Stimulated activated CD8-positive, alpha-beta memory T cell treated with anti-CD3 and anti-CD28 coated beads, Interleukin-7, amount 100 ng/mL, for 4 hours (primary cell): Measurements from ENCODE around the gene OVCA2.

Experiments used
- DNase-seq, 2 donors: peaks; one replicate each; pipeline ENCODE4 v3.0.0-alpha.2; 2020; ENCODE audit warnings: low read depth in 2 of 2

Gene OVCA2

DNA sequence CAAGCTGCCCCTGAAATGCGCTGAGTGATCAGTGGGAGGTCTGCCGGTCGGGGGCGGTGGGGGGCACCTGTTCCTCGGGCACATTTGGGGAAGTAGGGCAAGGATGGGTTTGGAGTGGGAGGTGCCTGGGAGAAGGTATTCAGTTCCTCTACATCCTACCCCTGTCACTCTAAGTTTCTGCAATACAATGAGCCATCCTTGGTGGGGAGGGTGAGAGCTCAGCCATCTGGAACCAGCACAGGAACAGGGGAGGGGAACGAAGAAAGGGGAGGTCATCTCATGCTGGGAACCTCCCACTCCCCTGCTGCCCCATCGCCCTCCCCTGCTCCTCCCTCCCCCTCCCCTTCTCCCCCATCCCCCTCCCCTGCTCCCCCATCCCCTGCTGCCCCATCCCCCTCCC lies 7.7 kb upstream of the OVCA2 start:
- DNase-seq: no peak

DNA sequence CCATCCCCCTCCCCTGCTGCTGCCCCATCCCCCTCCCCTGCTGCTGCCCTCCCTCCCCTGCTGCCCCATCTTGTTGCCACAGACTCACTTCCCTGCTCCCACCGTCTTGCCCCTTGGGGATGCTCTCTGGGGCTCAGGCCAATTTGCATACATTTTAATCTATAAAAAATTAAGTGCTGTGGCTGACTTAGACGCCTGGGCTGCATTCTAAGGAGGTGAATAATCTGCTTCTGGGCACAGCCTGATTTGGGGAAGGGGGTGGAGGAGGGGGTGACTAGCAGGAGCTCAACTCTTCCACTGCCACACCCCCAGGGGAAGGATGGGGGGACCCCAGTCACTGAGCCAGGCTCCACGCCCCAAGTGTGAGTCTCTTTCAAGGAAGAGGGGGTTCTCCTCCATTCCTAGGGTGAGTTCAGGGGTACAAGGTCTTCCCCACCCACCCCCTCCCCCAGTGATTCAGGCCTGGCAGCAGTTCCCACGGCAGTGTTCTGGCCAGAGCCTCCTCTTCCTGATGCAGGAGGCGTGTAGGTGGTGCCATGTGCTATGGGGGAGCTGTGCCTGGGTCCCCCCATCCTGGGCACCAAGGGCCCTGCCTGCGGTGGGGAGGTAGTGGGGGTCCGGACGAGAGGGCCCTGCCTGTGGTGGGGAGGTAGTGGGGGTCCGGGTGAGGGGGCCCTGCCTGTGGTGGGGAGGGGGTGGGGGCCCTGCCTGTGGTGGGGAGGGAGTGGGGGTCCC lies 6.8 kb upstream of the OVCA2 start:
- no peak for DNase-seq

GRCh38 chr17:2035541-2036488 lies 6.0 kb upstream of the OVCA2 start:
- no peak for DNase-seq

DNA sequence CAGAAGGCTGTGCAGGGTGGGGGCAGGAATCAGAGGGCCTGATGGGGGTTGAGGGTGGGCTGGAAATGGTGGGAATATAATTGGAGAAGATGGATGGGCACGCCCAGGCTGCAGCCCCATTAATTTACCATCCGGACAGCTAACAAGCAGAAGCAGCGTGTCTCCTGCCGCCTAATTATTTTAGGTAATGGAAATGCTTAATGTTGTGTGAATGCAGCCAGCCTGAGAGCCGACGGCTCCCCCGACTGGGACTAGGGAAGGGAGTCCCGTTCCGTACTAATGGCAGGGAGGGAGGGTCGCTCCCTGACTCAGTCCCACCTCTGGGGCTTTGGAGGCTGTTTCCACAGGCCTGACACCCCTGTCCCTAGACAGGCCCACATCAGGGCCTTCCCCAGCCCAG lies 4.7 kb upstream of the OVCA2 start:
- no peak for DNase-seq

DNA sequence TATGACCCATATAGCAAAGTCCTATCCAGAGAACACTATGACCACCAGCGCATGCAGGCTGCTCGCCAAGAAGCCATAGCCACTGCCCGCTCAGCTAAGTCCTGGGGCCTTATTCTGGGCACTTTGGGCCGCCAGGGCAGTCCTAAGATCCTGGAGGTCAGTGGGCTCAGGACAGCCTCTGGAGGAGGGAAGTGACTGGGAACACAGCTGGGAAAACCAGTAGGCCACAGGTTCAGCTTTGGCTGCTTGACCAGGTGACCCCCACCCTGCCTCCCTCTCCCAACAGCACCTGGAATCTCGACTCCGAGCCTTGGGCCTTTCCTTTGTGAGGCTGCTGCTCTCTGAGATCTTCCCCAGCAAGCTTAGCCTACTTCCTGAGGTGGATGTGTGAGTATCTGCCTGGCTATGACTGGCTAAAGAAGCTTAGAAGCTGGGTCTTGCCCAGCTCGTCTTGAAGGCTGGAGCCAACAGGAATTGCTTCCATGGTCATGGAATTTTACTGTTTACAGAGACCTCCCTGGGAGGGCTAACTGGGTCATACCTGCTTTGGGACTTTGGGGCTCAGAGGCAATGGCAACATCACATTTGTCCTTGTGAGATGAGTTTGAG lies 1.5 kb upstream of the OVCA2 start:
- DNase-seq: no peak

- DNase-seq: no peak
Observed at GRCh38 chr17:2040942-2041560, 771 bp upstream of the OVCA2 start.

GRCh38 chr17:2042390-2042847 lies 597 bp downstream of the OVCA2 start:
- no peak for DNase-seq

- DNase-seq: no peak
Observed at GRCh38 chr17:2042933-2043332, 1.1 kb downstream of the OVCA2 start.

DNA sequence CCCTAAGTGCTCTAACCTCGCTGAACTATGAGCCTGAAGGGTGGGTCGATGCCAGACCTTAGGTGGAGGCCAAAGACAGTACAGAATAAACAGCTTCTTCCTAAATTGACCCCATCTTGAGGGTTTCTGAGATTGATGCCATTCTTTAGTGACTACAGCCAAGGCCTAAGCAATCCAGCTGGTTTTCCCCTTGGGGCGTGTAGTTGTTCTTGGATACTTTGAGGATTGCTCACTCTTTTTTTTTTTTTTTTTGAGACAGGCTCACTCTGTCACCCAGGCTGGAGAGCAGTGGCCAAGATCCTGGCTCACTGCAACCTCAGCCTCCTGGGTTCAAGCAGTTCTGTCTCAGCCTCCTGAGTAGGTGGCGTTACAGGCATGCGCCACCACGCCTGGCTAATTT lies 2.0 kb downstream of the OVCA2 start:
- DNase-seq: no peak

DNA sequence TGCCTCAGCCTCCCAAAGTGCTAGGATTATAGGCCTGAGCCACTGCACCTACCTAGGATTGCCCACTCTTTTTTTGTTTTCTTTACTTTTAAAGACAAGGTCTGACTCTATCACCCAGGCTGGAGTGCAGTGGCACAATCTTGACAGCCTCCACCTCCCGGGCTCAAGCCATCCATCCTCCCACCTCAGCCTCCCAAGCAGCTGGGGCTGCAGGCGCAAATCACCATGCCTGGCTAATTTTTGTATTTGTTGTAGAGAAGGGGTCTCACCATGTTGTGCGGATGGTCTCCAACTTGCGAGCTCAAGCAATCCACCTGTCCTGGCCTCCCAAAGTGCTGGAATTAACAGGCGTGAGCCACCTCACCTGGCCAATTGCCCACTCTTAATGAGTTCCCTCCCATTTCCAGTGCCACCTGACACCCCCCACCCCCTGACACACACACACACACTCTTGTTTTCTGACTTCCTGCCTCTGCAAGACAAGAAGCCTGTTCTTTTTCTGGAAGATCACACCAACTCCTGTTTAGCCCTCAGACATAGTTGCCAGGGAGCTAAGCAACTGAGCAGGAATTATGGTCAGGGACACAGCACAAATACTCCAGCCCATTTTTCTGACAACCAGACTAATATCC lies 2.6 kb downstream of the OVCA2 start:
- no peak for DNase-seq

DNA sequence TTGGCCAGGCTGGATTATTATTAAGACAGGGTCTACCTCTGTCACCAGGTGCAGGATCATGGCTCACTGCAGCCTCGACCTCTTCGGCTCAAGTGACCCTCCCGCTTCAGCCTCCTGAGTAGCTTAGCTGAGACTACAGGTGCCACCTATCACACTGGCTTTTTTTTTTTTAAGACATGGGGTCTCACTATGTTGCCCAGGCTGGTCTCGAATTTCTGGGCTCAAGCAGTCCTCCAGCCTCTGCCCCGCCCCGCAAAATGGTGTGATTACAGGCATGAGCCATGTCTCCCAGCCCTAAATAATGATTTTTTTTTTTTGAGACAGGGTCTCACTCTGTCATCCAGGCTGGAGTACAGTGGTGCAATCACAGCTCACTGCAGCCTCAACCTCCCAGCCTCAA lies 5.8 kb downstream of the OVCA2 start:
- no peak for DNase-seq

GRCh38 chr17:2048805-2049204 lies 7.0 kb downstream of the OVCA2 start:
- no peak for DNase-seq

DNA sequence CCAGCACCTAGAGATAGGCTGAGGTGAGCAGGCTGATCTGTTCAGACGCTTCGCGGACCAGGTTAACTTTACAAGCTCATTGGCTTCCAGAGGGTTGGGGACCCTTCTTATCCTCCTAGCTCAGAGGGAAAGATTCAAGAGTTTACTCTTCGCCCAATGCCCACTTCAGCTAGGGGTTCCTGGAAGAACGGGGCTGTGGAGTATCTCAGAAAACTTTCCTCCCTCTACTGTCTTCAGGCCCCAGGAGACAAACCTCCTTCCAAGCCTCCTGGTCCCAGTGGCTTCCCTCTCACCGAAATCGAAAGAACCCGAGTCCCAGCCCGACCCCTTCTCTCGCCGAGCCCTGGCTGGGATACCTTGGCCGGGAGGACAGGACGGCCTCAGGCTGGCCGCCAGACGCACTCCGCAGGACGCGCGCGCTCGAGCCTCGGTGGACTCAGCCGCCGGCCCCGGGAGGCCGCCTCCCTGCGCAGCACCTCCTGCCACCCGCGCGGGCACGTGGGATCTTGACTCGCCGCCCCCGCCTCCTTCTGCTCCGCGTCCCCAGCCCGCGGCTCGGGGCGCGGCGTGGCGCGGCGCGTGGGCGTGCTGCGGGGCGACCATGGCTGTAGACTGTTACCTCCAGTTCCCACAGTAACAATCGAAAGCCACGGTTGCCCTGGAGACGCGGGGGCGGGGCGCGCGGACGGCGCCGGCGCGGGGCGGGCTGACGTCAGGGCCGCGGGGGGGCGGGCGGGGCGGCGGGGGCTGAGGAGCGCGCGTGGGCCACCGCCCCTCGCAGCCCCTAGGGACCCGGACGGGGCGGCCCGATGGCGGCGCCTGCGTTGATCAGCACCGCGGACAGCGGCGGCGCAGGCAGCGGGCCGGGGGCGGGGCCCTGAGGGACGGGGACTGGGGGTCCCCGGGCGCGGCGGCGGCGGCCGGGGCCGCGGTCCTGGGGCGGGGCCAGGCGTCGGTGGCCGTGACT lies 7.8 kb downstream of the OVCA2 start:
- peak; percentile 89 to 91 for DNase-seq

DNA sequence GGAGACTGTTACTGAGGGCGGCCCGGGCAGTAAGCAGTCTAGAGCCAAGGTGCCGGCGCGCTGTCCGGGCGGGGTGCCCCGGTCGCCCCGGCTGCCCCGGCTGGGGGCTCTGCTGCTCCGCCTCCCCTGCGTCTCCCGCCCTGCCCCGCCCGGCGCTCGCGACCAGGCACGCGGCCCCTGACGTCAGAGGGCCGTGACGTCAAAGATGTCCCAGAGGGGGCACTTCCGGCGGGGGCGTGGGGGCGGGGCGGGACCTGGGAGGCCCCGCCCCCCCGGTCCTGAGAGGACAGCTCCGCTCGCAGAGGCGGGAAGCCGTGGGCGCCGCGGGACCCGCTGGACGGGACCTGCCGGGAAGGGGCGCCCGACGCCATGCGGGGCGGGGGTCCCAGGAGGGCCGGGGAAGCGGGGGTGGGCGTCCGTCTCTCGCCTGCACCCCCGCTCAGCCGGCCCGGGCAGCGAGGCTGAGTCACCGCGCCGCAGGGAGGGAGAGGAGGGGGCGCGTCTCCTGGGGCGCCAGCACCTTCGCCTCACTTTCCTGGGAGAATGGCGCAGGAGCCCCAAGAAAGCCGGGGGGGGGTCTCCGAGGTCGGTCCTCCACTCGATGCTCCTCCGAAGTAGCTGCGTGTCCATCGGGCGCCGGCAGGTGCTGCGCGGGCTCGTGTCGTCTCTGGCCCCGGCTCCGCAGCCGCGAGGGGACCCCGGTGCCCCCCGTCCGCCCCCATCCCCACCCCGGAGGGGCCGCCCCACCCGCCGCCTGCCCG lies 8.7 kb downstream of the OVCA2 start:
- peak; percentile 45 to 71 for DNase-seq

DNA sequence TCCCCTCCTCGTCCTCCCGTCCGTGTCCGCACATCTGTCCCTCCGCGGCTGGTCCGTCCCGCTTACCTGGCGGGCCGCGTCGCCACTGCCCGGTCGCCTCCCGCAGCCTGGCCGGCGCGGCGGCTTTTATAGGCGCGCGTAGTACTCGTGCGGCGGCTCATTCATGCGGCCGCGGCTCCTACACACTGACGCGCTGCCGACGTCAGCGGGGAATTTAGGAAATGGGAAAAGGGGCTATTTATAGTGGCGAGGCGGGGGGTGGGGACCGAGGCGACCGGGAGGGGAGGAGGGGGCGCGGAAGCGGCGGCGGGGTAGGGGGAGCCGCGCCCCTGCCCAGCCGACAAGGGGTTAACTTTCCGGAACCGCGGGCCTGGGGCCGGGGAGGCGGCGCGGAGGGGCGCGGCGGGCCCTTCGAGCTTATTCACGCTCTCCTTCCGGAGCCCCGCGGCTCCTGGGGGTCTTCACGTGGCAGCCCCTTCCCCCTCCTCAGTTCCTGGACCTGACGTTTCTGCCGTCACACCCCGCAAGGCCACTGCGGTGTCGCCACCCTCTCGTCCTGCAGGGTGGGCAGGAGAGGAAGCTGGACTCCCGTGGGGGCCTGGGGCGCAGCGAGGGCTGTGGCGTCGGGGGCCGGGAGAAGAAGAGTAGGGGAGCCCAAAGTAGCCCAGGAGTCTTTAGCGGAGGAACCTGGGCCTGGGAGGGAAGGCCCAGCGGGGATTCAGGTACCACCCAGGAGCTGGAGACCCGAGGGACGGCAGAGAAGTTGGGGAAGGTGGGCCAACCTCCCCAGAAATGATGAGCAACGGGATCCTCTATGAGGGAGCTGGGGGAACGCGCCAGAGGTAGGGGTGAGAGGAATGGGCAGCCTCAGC lies 9.5 kb downstream of the OVCA2 start:
- no peak for DNase-seq

- no peak for DNase-seq
Observed at GRCh38 chr17:2051933-2052559, 10.2 kb downstream of the OVCA2 start.

GRCh38 chr17:2053380-2054261 lies 11.8 kb downstream of the OVCA2 start:
- DNase-seq: peak; percentile 59 to 82
